Fibroblast of skin of right quadriceps (primary cell): ENCODE data around the gene OPA3.

ENCODE experiments used
- DNase-seq: peaks from one replicate; pipeline ENCODE4 v3.0.0-alpha.2; 2013

The OPA3 gene

GRCh38 chr19:45499196-45500180 is 85.1 kb downstream of the OPA3 start:
- DNase-seq: peak; percentile 42

GRCh38 chr19:45498411-45499195 is 86.0 kb downstream of the OPA3 start, which contains the start of gene PPM1N:
TSS of gene PPM1N (plus strand) at chr19:45498443. CDS start at chr19:45498473, 30 bp downstream.
- no peak for DNase-seq

GRCh38 chr19:45497791-45498190 is 86.8 kb downstream of the OPA3 start:
- DNase-seq: no peak

- DNase-seq: no peak
These were observed 88.2 kb downstream of the OPA3 start for GRCh38 chr19:45496349-45496953.

GRCh38 chr19:45495178-45495577 is 89.4 kb downstream of the OPA3 start:
- no peak for DNase-seq

- no peak for DNase-seq
These were observed 90.2 kb downstream of the OPA3 start for GRCh38 chr19:45494261-45494916.

- peak; percentile 71 for DNase-seq
These were observed 91.8 kb downstream of the OPA3 start for GRCh38 chr19:45492627-45493470.

- DNase-seq: no peak
These were observed 92.4 kb downstream of the OPA3 start for GRCh38 chr19:45492137-45492626.

GRCh38 chr19:45489216-45489855 is 95.3 kb downstream of the OPA3 start:
- no peak for DNase-seq

- no peak for DNase-seq
These were observed 95.9 kb downstream of the OPA3 start for GRCh38 chr19:45488708-45489107.

GRCh38 chr19:45485305-45486077 is 99.1 kb downstream of the OPA3 start:
- peak; percentile 93 for DNase-seq

- DNase-seq: no peak
These were observed 100.2 kb downstream of the OPA3 start for GRCh38 chr19:45484273-45484945.

GRCh38 chr19:45483033-45483432 is 101.6 kb downstream of the OPA3 start:
- no peak for DNase-seq

GRCh38 chr19:45478454-45479238 is 106.0 kb downstream of the OPA3 start:
- peak; percentile 95 for DNase-seq

- no peak for DNase-seq
These were observed 106.7 kb downstream of the OPA3 start for GRCh38 chr19:45477713-45478453.
